GM21515 (cell line): ENCODE results near the gene MMRN1.

Experiments
- ATAC-seq: cut with Tn5 transposase; IDR thresholded peaks from one replicate; pipeline ENCODE4 v1.9.1; 2021; ENCODE audit not compliant: unreplicated experiment

Gene MMRN1

GRCh38 chr4:89994176-89994873 is 99.7 kb downstream of the MMRN1 start:
- no peak for ATAC-seq

DNA sequence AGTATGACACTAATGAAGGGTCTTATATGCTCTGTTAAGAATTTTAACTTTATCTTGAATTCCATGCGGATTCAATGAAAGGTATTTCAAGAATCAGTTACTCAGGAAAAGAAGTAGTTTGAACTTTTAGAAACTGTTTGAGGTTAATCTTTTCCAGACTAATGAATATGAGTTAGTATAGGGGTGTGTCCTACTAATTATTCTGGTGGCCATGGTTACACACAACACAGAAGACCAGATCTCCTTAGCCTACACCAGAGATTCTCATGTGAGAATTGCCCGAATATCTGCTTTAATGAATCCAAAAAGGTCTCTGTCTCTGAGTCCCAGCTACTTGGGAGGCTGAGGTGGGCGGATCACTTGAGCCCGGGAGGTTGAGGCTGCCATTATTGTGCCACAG is 100.4 kb downstream of the MMRN1 start:
- no peak for ATAC-seq

DNA sequence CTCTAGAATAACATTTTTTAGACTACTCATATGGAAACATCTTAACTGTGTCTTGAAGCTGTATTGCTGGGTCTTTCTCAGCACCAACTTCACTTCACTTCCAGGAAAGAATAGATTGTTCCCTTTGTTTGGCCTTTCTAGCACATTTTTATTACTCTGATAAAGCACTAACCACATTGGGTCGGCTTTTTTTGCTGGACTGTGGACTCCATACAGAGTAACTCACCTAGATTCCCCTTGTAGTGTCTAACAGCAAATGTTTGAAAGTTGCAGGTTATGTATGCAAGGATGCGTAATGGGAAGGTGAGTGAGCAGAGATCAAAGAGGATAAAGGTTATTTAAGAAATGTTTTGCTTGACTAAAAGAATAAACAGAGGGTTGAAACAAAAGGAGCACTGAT is 101.2 kb downstream of the MMRN1 start:
- no peak for ATAC-seq

- no peak for ATAC-seq
Measured at GRCh38 chr4:89997171-89997704, 102.6 kb downstream of the MMRN1 start.

- ATAC-seq, result no peak
Measured at GRCh38 chr4:89998469-89999011, 103.9 kb downstream of the MMRN1 start.

- ATAC-seq, result no peak
Measured at GRCh38 chr4:90001023-90001422, 106.4 kb downstream of the MMRN1 start.

GRCh38 chr4:90002441-90003062 is 107.9 kb downstream of the MMRN1 start:
- no peak for ATAC-seq
